ENCODE measurements around the gene MOK.

Gene MOK

DNA sequence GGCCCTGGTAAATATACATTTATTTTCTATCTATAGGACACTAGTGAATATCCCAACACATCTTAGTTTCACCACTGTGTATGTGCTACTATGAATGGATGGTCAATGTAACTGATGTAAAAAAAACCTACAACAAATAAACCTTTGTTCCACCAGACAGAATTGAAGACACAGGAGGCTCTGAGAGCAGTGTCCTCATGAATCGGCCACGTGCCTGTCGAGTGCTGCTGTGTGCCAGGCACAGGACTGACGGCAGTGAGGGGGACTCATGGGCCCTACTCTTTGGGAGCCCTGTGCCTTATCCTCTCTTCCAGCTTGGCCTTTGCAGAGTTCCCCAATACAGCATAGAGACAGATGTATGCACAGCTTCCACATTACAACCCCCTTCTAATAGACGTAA, 39.5 kb upstream of the MOK start:
- Histone ChIP-seq H2BK120ac (ENCODE audit: low read depth, low read length) (no peak overlapping the region), H3K4me1 (ENCODE audit: control insufficient read depth, insufficient read depth, low read depth, low read length) (no peaks in the 10 kb centered on the region)

GRCh38 chr14:102344084-102344483, 39.1 kb upstream of the MOK start:
- no peaks in the 10 kb centered on the region for H3K27me3 ChIP-seq (ENCODE audit: control insufficient read depth in 1 of 2, insufficient read depth in 1 of 2, low read length in 2 of 2)
- WGBS = 98% methylated on average over 6 of the region's 7 CpGs

More for the DNA sequence above, 39.5 kb upstream of the MOK start:
- no peak overlapping the region for H3K14ac ChIP-seq (ENCODE audit: low read length in 2 of 2)
- H3K4me2 ChIP-seq (ENCODE audit: low read length, poor library complexity, severe bottlenecking) = no peak overlapping the region
- no peaks in the 10 kb centered on the region for H3K27me3 ChIP-seq (ENCODE audit: control insufficient read depth in 1 of 2, insufficient read depth in 1 of 2, low read length in 2 of 2)
- H2BK12ac ChIP-seq (ENCODE audit: low read length in 2 of 2) = no peak overlapping the region
- H3K23ac ChIP-seq (ENCODE audit: low read length in 2 of 2) = no peak overlapping the region
- H3K9me3 ChIP-seq (ENCODE audit: control insufficient read depth, low read length) = no peaks in the 10 kb centered on the region
- H3K79me1 ChIP-seq (replicated peaks; ENCODE audit: low read length, poor library complexity, severe bottlenecking) = peaks cover 3% of the 10 kb centered on the region
- no peak overlapping the region for H3K18ac ChIP-seq (ENCODE audit: low read depth in 1 of 2, low read length in 2 of 2)
- over 99% methylated on average over 5 of the region's 5 CpGs for WGBS
- DNase-seq = no peak
- H2AFZ ChIP-seq (ENCODE audit: low read depth, low read length) = no peak overlapping the region
- no peak overlapping the region for H3K4ac ChIP-seq (ENCODE audit: low read depth in 1 of 2, low read length in 2 of 2)
- H3K4me3 ChIP-seq (ENCODE audit: insufficient read depth in 1 of 2, low read depth in 1 of 2, low read length in 2 of 2) = no peak overlapping the region
- H2BK15ac ChIP-seq (ENCODE audit: low read depth, poor library complexity, severe bottlenecking) = no peak overlapping the region
- no peak overlapping the region for H2AK5ac ChIP-seq (ENCODE audit: low read length, severe bottlenecking)
- no peak overlapping the region for H4K8ac ChIP-seq (ENCODE audit: low read length)
- H3K36me3 ChIP-seq (ENCODE audit: control insufficient read depth in 1 of 2, insufficient read depth in 2 of 2, low read depth in 1 of 2, low read length in 2 of 2) = peaks cover 69 to 80% of the 10 kb centered on the region in 2 experiments
- no peak overlapping the region for H3K9ac ChIP-seq (ENCODE audit: low read length)
- no peak overlapping the region for H2BK5ac ChIP-seq (ENCODE audit: low read depth, low read length, poor library complexity, severe bottlenecking)
- no peak overlapping the region for H3K27ac ChIP-seq (ENCODE audit: low read length, poor library complexity, severe bottlenecking)
- H4K91ac ChIP-seq (ENCODE audit: low read length) = no peak overlapping the region

DNA sequence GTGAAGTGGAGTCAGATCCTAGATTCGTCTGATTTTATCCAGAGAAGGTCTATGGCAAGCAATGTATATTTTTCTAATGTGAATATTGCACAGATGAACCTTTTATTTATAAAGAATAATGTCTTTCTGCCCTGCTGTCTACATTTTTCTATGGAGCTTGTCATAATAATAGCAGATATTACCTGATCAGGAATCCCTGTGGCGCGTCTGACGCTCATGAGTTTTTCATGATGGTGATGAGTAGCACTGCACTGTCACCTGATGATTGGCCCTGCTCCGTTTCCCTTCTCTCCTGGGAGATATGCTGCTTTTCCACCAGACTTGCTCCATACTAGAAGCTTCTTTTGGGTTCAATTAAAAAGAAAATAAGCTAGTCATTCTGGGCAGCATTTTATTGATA, 37.3 kb upstream of the MOK start:
- no peaks in the 10 kb centered on the region for H3K27me3 ChIP-seq (ENCODE audit: control insufficient read depth in 1 of 2, insufficient read depth in 1 of 2, low read length in 2 of 2)
- H3K14ac ChIP-seq (ENCODE audit: low read length in 2 of 2) = no peak overlapping the region
- H3K4me1 ChIP-seq (ENCODE audit: control insufficient read depth, insufficient read depth, low read depth, low read length) = no peaks in the 10 kb centered on the region
- no peak overlapping the region for H2AK5ac ChIP-seq (ENCODE audit: low read length, severe bottlenecking)
- H2AFZ ChIP-seq (ENCODE audit: low read depth, low read length) = no peak overlapping the region
- H4K8ac ChIP-seq (ENCODE audit: low read length) = no peak overlapping the region
- DNase-seq = no peak
- no peak overlapping the region for H3K18ac ChIP-seq (ENCODE audit: low read depth in 1 of 2, low read length in 2 of 2)
- no peak overlapping the region for H3K9ac ChIP-seq (ENCODE audit: low read length)
- no peak overlapping the region for H3K23ac ChIP-seq (ENCODE audit: low read length in 2 of 2)
- H3K36me3 ChIP-seq (ENCODE audit: control insufficient read depth in 1 of 2, insufficient read depth in 2 of 2, low read depth in 1 of 2, low read length in 2 of 2) = peaks cover 72 to 75% of the 10 kb centered on the region in 2 experiments
- H3K9me3 ChIP-seq (ENCODE audit: control insufficient read depth, low read length) = no peaks in the 10 kb centered on the region
- H3K4me2 ChIP-seq (ENCODE audit: low read length, poor library complexity, severe bottlenecking) = no peak overlapping the region
- 97% methylated on average over 3 of the region's 5 CpGs for WGBS
- H3K79me1 ChIP-seq (replicated peaks; ENCODE audit: low read length, poor library complexity, severe bottlenecking) = peaks cover 4% of the 10 kb centered on the region
- no peak overlapping the region for H2BK15ac ChIP-seq (ENCODE audit: low read depth, poor library complexity, severe bottlenecking)
- H3K4ac ChIP-seq (ENCODE audit: low read depth in 1 of 2, low read length in 2 of 2) = no peak overlapping the region
- H2BK5ac ChIP-seq (ENCODE audit: low read depth, low read length, poor library complexity, severe bottlenecking) = no peak overlapping the region
- no peak overlapping the region for H2BK12ac ChIP-seq (ENCODE audit: low read length in 2 of 2)
- H2BK120ac ChIP-seq (ENCODE audit: low read depth, low read length) = no peak overlapping the region
- no peak overlapping the region for H3K4me3 ChIP-seq (ENCODE audit: insufficient read depth in 1 of 2, low read depth in 1 of 2, low read length in 2 of 2)
- H3K27ac ChIP-seq (ENCODE audit: low read length, poor library complexity, severe bottlenecking) = no peak overlapping the region
- H4K91ac ChIP-seq (ENCODE audit: low read length) = no peak overlapping the region

More at GRCh38 chr14:102344084-102344483, 39.1 kb upstream of the MOK start:
- Histone ChIP-seq H3K18ac (ENCODE audit: low read depth in 1 of 2, low read length in 2 of 2) (no peak overlapping the region), H2AFZ (ENCODE audit: low read depth, low read length) (no peak overlapping the region), H3K4me1 (ENCODE audit: control insufficient read depth, insufficient read depth, low read depth, low read length) (no peaks in the 10 kb centered on the region), H3K23ac (ENCODE audit: low read length in 2 of 2) (no peak overlapping the region), H3K4me3 (ENCODE audit: insufficient read depth in 1 of 2, low read depth in 1 of 2, low read length in 2 of 2) (no peak overlapping the region), H3K4ac (ENCODE audit: low read depth in 1 of 2, low read length in 2 of 2) (no peak overlapping the region), H3K9me3 (ENCODE audit: control insufficient read depth, low read length) (no peaks in the 10 kb centered on the region), H2BK5ac (ENCODE audit: low read depth, low read length, poor library complexity, severe bottlenecking) (no peak overlapping the region), H2BK12ac (ENCODE audit: low read length in 2 of 2) (no peak overlapping the region), H2BK15ac (ENCODE audit: low read depth, poor library complexity, severe bottlenecking) (no peak overlapping the region), H3K14ac (ENCODE audit: low read length in 2 of 2) (no peak overlapping the region), H3K9ac (ENCODE audit: low read length) (no peak overlapping the region), H3K36me3 (ENCODE audit: control insufficient read depth in 1 of 2, insufficient read depth in 2 of 2, low read depth in 1 of 2, low read length in 2 of 2) (peaks cover 73 to 79% of the 10 kb centered on the region in 2 experiments), H3K79me1 (replicated peaks; ENCODE audit: low read length, poor library complexity, severe bottlenecking) (peaks cover 3% of the 10 kb centered on the region), H4K91ac (ENCODE audit: low read length) (no peak overlapping the region), H2AK5ac (ENCODE audit: low read length, severe bottlenecking) (no peak overlapping the region), H3K27ac (ENCODE audit: low read length, poor library complexity, severe bottlenecking) (no peak overlapping the region), H2BK120ac (ENCODE audit: low read depth, low read length) (no peak overlapping the region), H4K8ac (ENCODE audit: low read length) (peak overlapping the region; percentile 28), H3K4me2 (ENCODE audit: low read length, poor library complexity, severe bottlenecking) (no peak overlapping the region)
- DNase-seq = no peak

GRCh38 chr14:102341566-102341965, 36.6 kb upstream of the MOK start:
- H3K4me2 ChIP-seq (ENCODE audit: low read length, poor library complexity, severe bottlenecking) = no peak overlapping the region
- no peak for DNase-seq
- no peak overlapping the region for H2AK5ac ChIP-seq (ENCODE audit: low read length, severe bottlenecking)
- H3K36me3 ChIP-seq (ENCODE audit: control insufficient read depth in 1 of 2, insufficient read depth in 2 of 2, low read depth in 1 of 2, low read length in 2 of 2) = peaks cover 74 to 78% of the 10 kb centered on the region in 2 experiments
- H3K18ac ChIP-seq (ENCODE audit: low read depth in 1 of 2, low read length in 2 of 2) = no peak overlapping the region
- no peak overlapping the region for H3K27ac ChIP-seq (ENCODE audit: low read length, poor library complexity, severe bottlenecking)
- 92% methylated on average over 8 of the region's 8 CpGs for WGBS
- no peaks in the 10 kb centered on the region for H3K9me3 ChIP-seq (ENCODE audit: control insufficient read depth, low read length)
- H4K8ac ChIP-seq (ENCODE audit: low read length) = no peak overlapping the region
- H3K4me3 ChIP-seq (ENCODE audit: insufficient read depth in 1 of 2, low read depth in 1 of 2, low read length in 2 of 2) = no peak overlapping the region
- no peak overlapping the region for H2BK12ac ChIP-seq (ENCODE audit: low read length in 2 of 2)
- H3K9ac ChIP-seq (ENCODE audit: low read length) = no peak overlapping the region
- H3K4ac ChIP-seq (ENCODE audit: low read depth in 1 of 2, low read length in 2 of 2) = no peak overlapping the region
- peaks cover 4% of the 10 kb centered on the region for H3K79me1 ChIP-seq (replicated peaks; ENCODE audit: low read length, poor library complexity, severe bottlenecking)
- H2BK120ac ChIP-seq (ENCODE audit: low read depth, low read length) = no peak overlapping the region
- no peak overlapping the region for H2BK5ac ChIP-seq (ENCODE audit: low read depth, low read length, poor library complexity, severe bottlenecking)
- no peak overlapping the region for H2BK15ac ChIP-seq (ENCODE audit: low read depth, poor library complexity, severe bottlenecking)
- H2AFZ ChIP-seq (ENCODE audit: low read depth, low read length) = no peak overlapping the region
- H3K14ac ChIP-seq (ENCODE audit: low read length in 2 of 2) = no peak overlapping the region
- H4K91ac ChIP-seq (ENCODE audit: low read length) = no peak overlapping the region
- H3K27me3 ChIP-seq (ENCODE audit: control insufficient read depth in 1 of 2, insufficient read depth in 1 of 2, low read length in 2 of 2) = no peaks in the 10 kb centered on the region
- H3K23ac ChIP-seq (ENCODE audit: low read length in 2 of 2) = no peak overlapping the region
- H3K4me1 ChIP-seq (ENCODE audit: control insufficient read depth, insufficient read depth, low read depth, low read length) = no peaks in the 10 kb centered on the region
